CD14-positive monocyte (primary cell): Measurements from ENCODE around the gene AMACR. TPM values are rescaled to one million over a fixed set of nuclear protein-coding genes. Genes with fewer than 3 reads are reported as not detected.

ENCODE experiments used
- DNase-seq, 3 donors: peaks; one replicate each; pipeline ENCODE4 v3.0.0-alpha.2; 2011 to 2022
- H2AFZ ChIP-seq: 2 replicates; pipeline ENCODE4 v1.6.0; 2012; ENCODE audit warnings: mild to moderate bottlenecking, low read depth, low read length, inconsistent platforms; ENCODE audit not compliant: insufficient read depth, poor library complexity, severe bottlenecking
- H3K27ac ChIP-seq, 2 donors: 1 replicate in 1 of 2; 2 replicates in 1 of 2; pipeline ENCODE4 v1.5.1; 2012 to 2013; ENCODE audit warnings: low read length in 2 of 2, control low read depth in 1 of 2, inconsistent platforms in 1 of 2, low read depth in 1 of 2, mild to moderate bottlenecking in 1 of 2
- H3K27me3 ChIP-seq, 2 donors: one replicate each; pipeline versions ENCODE4 v1.6.0 to v1.6.1; 2011 to 2013; ENCODE audit warnings: low read length in 2 of 2; ENCODE audit not compliant: control insufficient read depth in 2 of 2, insufficient read depth in 2 of 2
- H3K36me3 ChIP-seq, 2 donors: replicated peaks in 1 of 2; 1 replicate in 1 of 2; 2 replicates in 1 of 2; pipeline versions ENCODE4 v1.5.1 to v1.6.1; 2012 to 2013; ENCODE audit warnings: low read length in 2 of 2, control low read depth in 1 of 2, inconsistent platforms in 1 of 2, mild to moderate bottlenecking in 1 of 2; ENCODE audit not compliant: insufficient read depth in 2 of 2, control insufficient read depth in 1 of 2
- H3K4me1 ChIP-seq, 2 donors: 1 replicate in 1 of 2; 2 replicates in 1 of 2; pipeline versions ENCODE4 v1.5.1 to v1.6.1; 2012 to 2013; ENCODE audit warnings: low read length in 2 of 2, control low read depth in 1 of 2, inconsistent platforms in 1 of 2, mild to moderate bottlenecking in 1 of 2, moderate library complexity in 1 of 2; ENCODE audit not compliant: insufficient read depth in 2 of 2, control insufficient read depth in 1 of 2
- H3K4me2 ChIP-seq: replicated peaks from 2 replicates; pipeline ENCODE3; 2012; ENCODE audit warnings: low read length, moderate library complexity, mild to moderate bottlenecking; ENCODE audit not compliant: poor library complexity, severe bottlenecking; ENCODE audit errors: extremely low read depth
- H3K4me3 ChIP-seq, 3 experiments: fragments of 200-600 bp in 1 of 3; sonication (generic) in 1 of 3; replicated peaks in 1 of 3; 1 replicate in 2 of 3; 2 replicates in 1 of 3; pipeline ENCODE4 v1.5.1; 2011 to 2013; ENCODE audit warnings: low read length in 3 of 3, mild to moderate bottlenecking in 3 of 3, control low read depth in 2 of 3, low read depth in 2 of 3, inconsistent platforms in 1 of 3, moderate library complexity in 1 of 3
- H3K79me2 ChIP-seq: 2 replicates; pipeline ENCODE4 v1.6.0; 2012; ENCODE audit warnings: mild to moderate bottlenecking, control low read depth, inconsistent platforms, low read length, moderate library complexity; ENCODE audit not compliant: insufficient read depth
- H3K9ac ChIP-seq: 2 replicates; pipeline ENCODE4 v1.6.0; 2017; ENCODE audit warnings: low read length, mild to moderate bottlenecking; ENCODE audit not compliant: insufficient read depth, poor library complexity, severe bottlenecking
- H3K9me3 ChIP-seq, 2 donors: replicated peaks in 1 of 2; 1 replicate in 1 of 2; 2 replicates in 1 of 2; pipeline versions ENCODE4 v1.5.1 to v1.6.1; 2012 to 2013; ENCODE audit warnings: low read length in 2 of 2, control low read depth in 1 of 2; ENCODE audit not compliant: control insufficient read depth in 1 of 2, insufficient read depth in 1 of 2
- H4K20me1 ChIP-seq: 2 replicates; pipeline ENCODE4 v1.6.0; 2012; ENCODE audit warnings: mild to moderate bottlenecking, low read length, control low read depth, moderate library complexity; ENCODE audit not compliant: insufficient read depth
- H3K27ac Mint-ChIP-seq, 7 donors: one replicate each; pipeline ENCODE4 v1.8.0; 2020; ENCODE audit warnings: mild to moderate bottlenecking in 7 of 7, mixed read lengths in 7 of 7, moderate library complexity in 6 of 7, inconsistent platforms in 2 of 7
- H3K27me3 Mint-ChIP-seq, 3 donors: one replicate each; pipeline ENCODE4 v1.8.0; 2021 to 2022; ENCODE audit warnings: low read depth in 3 of 3, mild to moderate bottlenecking in 3 of 3, mixed read lengths in 3 of 3, moderate library complexity in 3 of 3, inconsistent platforms in 1 of 3
- H3K36me3 Mint-ChIP-seq, 2 donors: one replicate each; pipeline ENCODE4 v1.8.0; 2020; ENCODE audit warnings: mixed read lengths in 2 of 2, inconsistent platforms in 1 of 2, mild to moderate bottlenecking in 1 of 2
- H3K4me1 Mint-ChIP-seq: one replicate; pipeline ENCODE4 v1.8.0; 2020; ENCODE audit warnings: mild to moderate bottlenecking, mixed read lengths
- H3K4me3 Mint-ChIP-seq, 2 donors: one replicate each; pipeline ENCODE4 v1.8.0; 2020; ENCODE audit warnings: mild to moderate bottlenecking in 2 of 2, mixed read lengths in 2 of 2, moderate library complexity in 1 of 2
- H3K9me3 Mint-ChIP-seq, 7 donors: one replicate each; pipeline ENCODE4 v1.8.0; 2020 to 2022; ENCODE audit warnings: mixed read lengths in 7 of 7, mild to moderate bottlenecking in 6 of 7, moderate library complexity in 6 of 7, inconsistent platforms in 2 of 7
- WGBS: methylation state at CpG from one replicate; pipeline ENCODE4 v1.1.5; 2013; ENCODE audit warnings: missing lambda C conversion rate; ENCODE audit not compliant: insufficient coverage; 5-methylcytosine and 5-hydroxymethylcytosine counted together
- intact Hi-C, 2 donors: fragments of 100-400 bp; cut with micrococcal nuclease; formaldehyde crosslinking; loops; one replicate each; pipeline versions ENCODE4 v1.15.0 to v1.15.1; 2023
- polyA plus RNA-seq, 3 donors: library from polyadenylated mRNA; depleted of rRNA in 1 of 3; unstranded in 2 of 3; stranded (reverse) in 1 of 3; fragments of 300-500 nt in 2 of 3; fragments of >200 nt in 1 of 3; fragmentation: Illumina TruSeq in 2 of 3; gene quantifications; 1 replicate in 2 of 3; 2 replicates in 1 of 3; pipeline ENCODE4 v1.2.3, GENCODE V29; 2012 to 2021
- TF ChIP-seq, protein P1 (sequence below): fragments of 200-600 bp; IDR thresholded peaks from one replicate; pipeline ENCODE4 v1.8.0; 2022; ENCODE audit warnings: antibody characterized with exemption, mild to moderate bottlenecking

The AMACR gene
- polyA plus RNA-seq, 3 donors, result 1.2 to 6.1 (median 4.8) TPM

DNA sequence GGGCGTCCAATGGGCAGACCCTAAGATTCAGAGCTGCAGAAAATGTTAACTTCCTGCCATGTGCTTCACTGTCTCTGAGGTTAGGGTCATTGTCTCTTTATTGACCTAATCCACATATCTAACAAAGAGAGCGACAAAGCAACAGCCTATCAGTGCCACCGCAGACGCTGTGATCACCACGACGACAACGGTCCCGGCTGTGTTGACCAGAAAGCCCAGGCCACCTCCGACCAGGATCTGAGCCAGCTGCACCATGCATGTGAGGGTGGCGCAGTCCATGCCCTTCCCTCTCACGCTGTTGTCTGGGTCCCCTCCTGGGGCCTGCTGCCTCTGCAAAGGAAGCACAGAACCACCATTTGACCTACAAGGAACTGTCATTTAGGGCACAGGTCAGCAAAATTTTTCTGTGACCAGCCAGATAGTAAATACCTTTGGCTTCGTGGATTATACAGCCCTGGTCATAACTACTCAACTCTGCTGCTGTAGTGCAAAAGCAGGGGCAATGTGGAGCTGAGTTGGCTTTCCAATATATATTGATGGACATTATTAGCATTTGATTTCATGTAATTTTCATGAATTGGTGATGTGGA is 63.2 kb downstream of the AMACR start:
- Mint-ChIP-seq H3K4me1 (no peaks in the 10 kb centered on the region), H3K27ac (no peak overlapping the region), H3K27me3 (peaks cover 12 to 18% (median 15%) of the 10 kb centered on the region in 3 donors), H3K4me3 (no peak overlapping the region), H3K9me3 (peaks cover 0 to 4% (median 0%) of the 10 kb centered on the region in 7 donors), H3K36me3 (no peaks in the 10 kb centered on the region)
- DNase-seq, result no peak
- Histone ChIP-seq H3K36me3 (no peaks in the 10 kb centered on the region), H3K4me2 (no peak overlapping the region), H3K9me3 (no peaks in the 10 kb centered on the region), H3K27me3 (peaks cover 2 to 14% of the 10 kb centered on the region in 2 donors), H3K9ac (no peak overlapping the region), H2AFZ (no peak overlapping the region), H3K27ac (no peak overlapping the region), H3K79me2 (no peaks in the 10 kb centered on the region), H3K4me3 (no peak overlapping the region), H4K20me1 (no peaks in the 10 kb centered on the region), H3K4me1 (no peaks in the 10 kb centered on the region)
- WGBS, result 87% methylated on average over 10 of the region's 12 CpGs
- intact Hi-C loops, result no loop called here
- TF ChIP-seq, protein P1, sequence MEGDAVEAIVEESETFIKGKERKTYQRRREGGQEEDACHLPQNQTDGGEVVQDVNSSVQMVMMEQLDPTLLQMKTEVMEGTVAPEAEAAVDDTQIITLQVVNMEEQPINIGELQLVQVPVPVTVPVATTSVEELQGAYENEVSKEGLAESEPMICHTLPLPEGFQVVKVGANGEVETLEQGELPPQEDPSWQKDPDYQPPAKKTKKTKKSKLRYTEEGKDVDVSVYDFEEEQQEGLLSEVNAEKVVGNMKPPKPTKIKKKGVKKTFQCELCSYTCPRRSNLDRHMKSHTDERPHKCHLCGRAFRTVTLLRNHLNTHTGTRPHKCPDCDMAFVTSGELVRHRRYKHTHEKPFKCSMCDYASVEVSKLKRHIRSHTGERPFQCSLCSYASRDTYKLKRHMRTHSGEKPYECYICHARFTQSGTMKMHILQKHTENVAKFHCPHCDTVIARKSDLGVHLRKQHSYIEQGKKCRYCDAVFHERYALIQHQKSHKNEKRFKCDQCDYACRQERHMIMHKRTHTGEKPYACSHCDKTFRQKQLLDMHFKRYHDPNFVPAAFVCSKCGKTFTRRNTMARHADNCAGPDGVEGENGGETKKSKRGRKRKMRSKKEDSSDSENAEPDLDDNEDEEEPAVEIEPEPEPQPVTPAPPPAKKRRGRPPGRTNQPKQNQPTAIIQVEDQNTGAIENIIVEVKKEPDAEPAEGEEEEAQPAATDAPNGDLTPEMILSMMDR, result no peak

DNA sequence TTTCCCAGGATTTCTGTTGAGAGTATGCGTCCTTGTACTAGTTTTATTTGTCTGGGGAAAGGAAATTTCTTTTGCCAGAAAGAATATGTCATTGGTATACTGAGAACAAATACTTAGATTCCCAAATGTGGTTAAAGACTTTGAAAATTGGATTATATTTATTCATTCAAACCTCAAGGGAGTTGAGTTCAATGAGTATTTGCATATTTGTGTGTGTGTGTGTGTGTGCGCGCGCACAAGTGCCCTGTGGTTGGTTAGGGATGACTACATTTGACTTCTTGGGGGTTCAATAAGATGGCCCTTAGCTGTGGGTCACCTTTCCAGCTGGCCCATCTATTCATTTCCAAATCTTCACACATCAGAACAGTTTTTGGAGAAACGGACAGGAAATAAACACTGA is 66.8 kb downstream of the AMACR start:
- Histone ChIP-seq H3K79me2 (no peaks in the 10 kb centered on the region), H3K36me3 (no peaks in the 10 kb centered on the region), H4K20me1 (no peaks in the 10 kb centered on the region), H2AFZ (no peak overlapping the region), H3K4me2 (no peak overlapping the region), H3K4me1 (no peaks in the 10 kb centered on the region), H3K27ac (no peak overlapping the region), H3K9me3 (no peaks in the 10 kb centered on the region), H3K27me3 (peaks cover 12 to 47% of the 10 kb centered on the region in 2 donors), H3K4me3 (no peak overlapping the region), H3K9ac (no peak overlapping the region)
- H3K27ac Mint-ChIP-seq, result peak overlapping the region in 1 of 7 donors; percentile 4
- H3K4me1 Mint-ChIP-seq, result peaks cover 3% of the 10 kb centered on the region
- TF ChIP-seq, protein P1, result no peak
- H3K9me3 Mint-ChIP-seq, result peaks cover 0 to 21% (median 9%) of the 10 kb centered on the region in 7 donors
- H3K4me3 Mint-ChIP-seq, result peak overlapping the region in 1 of 2 donors; percentile 14
- no peaks in the 10 kb centered on the region for H3K36me3 Mint-ChIP-seq
- no peak for DNase-seq
- WGBS, result no CpG with 5 or more reads among the region's 5 CpGs
- intact Hi-C loops, result no loop called here
- H3K27me3 Mint-ChIP-seq, result peaks cover 39 to 52% (median 47%) of the 10 kb centered on the region in 3 donors
